Stomach (tissue), 9 donors: ENCODE results near the gene TBC1D10B. TPM values are rescaled to one million over a fixed set of nuclear protein-coding genes. Genes with fewer than 3 reads are reported as not detected.
A peak's percentile ranks its signal among the peaks of the same experiment; 100 is the strongest.

Experiments
- DNase-seq, 2 donors: peaks; one replicate each; pipeline versions ENCODE4 v3.0.0 to v3.0.0-alpha.2; 2013 to 2019
- H3K27ac ChIP-seq, 5 donors: fragments of 200-600 bp in 4 of 5; sonication (generic) in 4 of 5; one replicate each; pipeline ENCODE4 v1.5.1; 2013 to 2019; ENCODE audit warnings: mild to moderate bottlenecking in 1 of 5, moderate library complexity in 1 of 5
- H3K27me3 ChIP-seq, 3 donors: fragments of 200-600 bp; sonication (generic); one replicate each; pipeline ENCODE4 v1.5.1; 2017 to 2019; ENCODE audit warnings: mixed run types in 1 of 3
- H3K36me3 ChIP-seq, 4 donors: fragments of 200-600 bp; sonication (generic); 1 replicate in 3 of 4; 2 replicates in 1 of 4; pipeline ENCODE4 v1.5.1; 2016 to 2019
- H3K4me1 ChIP-seq, 4 donors: fragments of 200-600 bp; sonication (generic); one replicate each; pipeline ENCODE4 v1.5.1; 2016 to 2019
- H3K4me3 ChIP-seq, 4 donors: fragments of 200-600 bp; sonication (generic) in 3 of 4; one replicate each; pipeline ENCODE4 v1.5.1; 2016 to 2019; ENCODE audit warnings: mild to moderate bottlenecking in 1 of 4
- H3K9me3 ChIP-seq, 4 donors: fragments of 200-600 bp; sonication (generic); one replicate each; pipeline ENCODE4 v1.5.1; 2016 to 2019
- EP300 ChIP-seq: sonication (generic); formaldehyde crosslinking; IDR thresholded peaks from one replicate; pipeline ENCODE4 v1.6.1; 2017; ENCODE audit warnings: antibody characterized with exemption
- POLR2A ChIP-seq, 4 donors: fragments of 450-650 bp; IDR thresholded peaks; one replicate each; pipeline ENCODE4 v1.6.1; 2016; ENCODE audit warnings: antibody characterized with exemption in 4 of 4, control low read depth in 2 of 4, mild to moderate bottlenecking in 1 of 4, moderate library complexity in 1 of 4
- POLR2AphosphoS5 ChIP-seq, 3 donors: sonication (generic); formaldehyde crosslinking; IDR thresholded peaks; one replicate each; pipeline ENCODE4 v1.6.1; 2016; ENCODE audit warnings: antibody characterized with exemption in 3 of 3
- WGBS, 5 donors: extraction: QIAGEN DNeasy Blood & Tissue Kit in 3 of 5; methylation state at CpG; one replicate each; pipeline versions ENCODE4 v1.1.5 to v1.1.7; 2013 to 2018; 5-methylcytosine and 5-hydroxymethylcytosine counted together
- intact Hi-C: fragments of 100-400 bp; cut with DNase I; formaldehyde crosslinking; loops from one replicate; pipeline ENCODE4 v1.15.1; 2023; ENCODE audit warnings: low total_unique reads
- polyA plus RNA-seq, 3 donors: library from polyadenylated mRNA; stranded (reverse); fragments of 200-250 nt; gene quantifications; one replicate each; pipeline ENCODE4 v1.2.3, GENCODE V29; 2013
- total RNA-seq, 5 donors: library from RNA; depleted of rRNA; stranded (reverse); fragments of >200 nt; gene quantifications; one replicate each; pipeline versions ENCODE4 v1.1.0 to v1.2.3, GENCODE V29; 2014 to 2016
- TF ChIP-seq, protein P1 (sequence below), 7 experiments: fragments of 450-650 bp in 4 of 7; fragments of 200-600 bp in 3 of 7; sonication (generic) in 3 of 7; IDR thresholded peaks; one replicate each; pipeline ENCODE4 v1.5.1; 2016 to 2019; ENCODE audit warnings: antibody characterized with exemption in 7 of 7, control low read depth in 2 of 7, mild to moderate bottlenecking in 1 of 7
- donor health status: healthy with polysubstance abuse.
- donor health status: Bipolar disorder and iron deficiency.
- donor health status: healthy.

TBC1D10B gene
- total and polyA plus RNA-seq, 8 donors, result 20.5 to 89.2 (median 27.1) TPM

DNA sequence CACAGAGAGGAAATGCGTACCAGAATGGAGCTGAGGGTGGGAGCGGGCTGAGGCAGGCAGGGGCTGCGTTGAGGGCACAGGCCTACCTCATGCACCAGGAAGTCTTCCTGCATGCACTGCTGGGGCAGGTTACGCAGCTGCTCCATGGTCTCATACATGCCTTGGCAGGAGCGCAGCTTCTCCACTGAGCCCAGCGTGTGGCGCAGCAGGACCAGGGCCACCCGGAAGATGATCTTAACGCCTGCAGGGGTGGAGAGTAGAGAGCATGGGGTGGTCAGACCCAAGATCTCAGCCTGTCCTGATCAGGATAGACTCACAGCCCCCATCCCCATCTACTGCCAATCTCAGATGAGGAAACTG lies 11.7 kb downstream of the TBC1D10B start:
- no peak overlapping the region for H3K4me3 ChIP-seq
- no peak overlapping the region for H3K27ac ChIP-seq
- peaks cover 41 to 71% (median 69%) of the 10 kb centered on the region in 4 donors for H3K36me3 ChIP-seq
- no peaks in the 10 kb centered on the region for H3K27me3 ChIP-seq
- no peak for DNase-seq
- WGBS, 5 donors, result 89 to 95% (median 91%) methylated on average over 9 of the region's 9 CpGs
- H3K4me1 ChIP-seq, result peaks cover 28 to 40% (median 33%) of the 10 kb centered on the region in 4 donors
- no peaks in the 10 kb centered on the region for H3K9me3 ChIP-seq
- intact Hi-C loops, result no loop called here
- TF ChIP-seq, protein P1, sequence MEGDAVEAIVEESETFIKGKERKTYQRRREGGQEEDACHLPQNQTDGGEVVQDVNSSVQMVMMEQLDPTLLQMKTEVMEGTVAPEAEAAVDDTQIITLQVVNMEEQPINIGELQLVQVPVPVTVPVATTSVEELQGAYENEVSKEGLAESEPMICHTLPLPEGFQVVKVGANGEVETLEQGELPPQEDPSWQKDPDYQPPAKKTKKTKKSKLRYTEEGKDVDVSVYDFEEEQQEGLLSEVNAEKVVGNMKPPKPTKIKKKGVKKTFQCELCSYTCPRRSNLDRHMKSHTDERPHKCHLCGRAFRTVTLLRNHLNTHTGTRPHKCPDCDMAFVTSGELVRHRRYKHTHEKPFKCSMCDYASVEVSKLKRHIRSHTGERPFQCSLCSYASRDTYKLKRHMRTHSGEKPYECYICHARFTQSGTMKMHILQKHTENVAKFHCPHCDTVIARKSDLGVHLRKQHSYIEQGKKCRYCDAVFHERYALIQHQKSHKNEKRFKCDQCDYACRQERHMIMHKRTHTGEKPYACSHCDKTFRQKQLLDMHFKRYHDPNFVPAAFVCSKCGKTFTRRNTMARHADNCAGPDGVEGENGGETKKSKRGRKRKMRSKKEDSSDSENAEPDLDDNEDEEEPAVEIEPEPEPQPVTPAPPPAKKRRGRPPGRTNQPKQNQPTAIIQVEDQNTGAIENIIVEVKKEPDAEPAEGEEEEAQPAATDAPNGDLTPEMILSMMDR (IDR thresholded peaks at IDR 0.05), result no peak
- TF ChIP-seq POLR2AphosphoS5 (IDR thresholded peaks at IDR 0.05) (no peak), EP300 (no peak), POLR2A (IDR thresholded peaks at IDR 0.05) (no peak)

DNA sequence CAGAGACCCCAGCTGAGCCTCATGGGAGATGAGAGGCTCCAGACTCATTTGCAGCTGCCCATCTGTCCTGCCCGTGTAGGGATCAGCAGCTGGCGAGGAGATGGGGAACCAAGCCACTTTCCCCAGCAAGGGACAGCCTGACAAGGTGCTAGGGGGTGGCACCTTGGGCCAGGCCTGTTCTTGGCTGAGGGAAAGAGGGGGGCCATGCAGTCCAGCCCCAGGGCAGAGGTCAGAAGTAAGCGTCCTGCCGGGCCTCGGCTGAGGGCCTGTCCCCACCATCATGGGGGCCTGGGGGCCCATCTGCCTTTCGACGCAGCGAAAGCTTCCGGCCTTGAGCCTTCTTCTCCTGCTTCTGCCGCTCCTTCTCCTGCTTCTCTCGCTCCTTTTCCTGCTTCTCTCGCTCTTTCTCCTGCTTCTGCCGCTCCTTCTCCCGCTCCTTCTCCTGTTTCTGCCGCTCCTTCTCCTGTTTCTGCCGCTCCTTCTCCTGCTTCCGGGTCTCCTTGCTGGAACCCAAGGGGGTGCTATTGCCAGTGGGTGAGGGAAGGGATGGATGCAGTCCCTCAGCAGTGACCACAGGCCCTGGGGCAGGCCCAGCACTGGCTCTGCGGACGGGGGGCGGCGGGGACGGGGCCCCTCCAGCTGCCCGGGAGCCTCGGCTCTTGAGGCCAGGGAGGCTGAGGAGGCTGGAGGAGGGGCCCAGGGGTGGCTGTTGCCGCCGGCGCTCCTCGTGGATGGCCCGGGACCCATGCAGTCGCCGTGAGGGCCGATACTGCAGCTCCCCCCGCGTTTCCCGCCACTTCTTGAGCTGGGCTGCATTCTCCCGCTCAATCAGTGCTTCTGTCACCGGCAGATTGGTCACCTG lies 12.3 kb downstream of the TBC1D10B start:
- Histone ChIP-seq H3K27me3 (no peaks in the 10 kb centered on the region), H3K27ac (peak overlapping the region in 3 of 5 donors; percentile 50 to 97 (median 97)), H3K36me3 (peaks cover 47 to 71% (median 69%) of the 10 kb centered on the region in 4 donors), H3K9me3 (no peaks in the 10 kb centered on the region), H3K4me1 (peaks cover 34 to 46% (median 39%) of the 10 kb centered on the region in 4 donors), H3K4me3 (no peak overlapping the region)
- intact Hi-C loops, result no loop called here
- DNase-seq, result no peak
- WGBS, 5 donors, result 80 to 85% (median 80%) methylated on average over 25 to 37 of the region's 37 CpGs
- TF ChIP-seq POLR2A (IDR thresholded peaks at IDR 0.05) (no peak), EP300 (no peak), POLR2AphosphoS5 (IDR thresholded peaks at IDR 0.05) (no peak)
- TF ChIP-seq, protein P1 (IDR thresholded peaks at IDR 0.05), result no peak

DNA sequence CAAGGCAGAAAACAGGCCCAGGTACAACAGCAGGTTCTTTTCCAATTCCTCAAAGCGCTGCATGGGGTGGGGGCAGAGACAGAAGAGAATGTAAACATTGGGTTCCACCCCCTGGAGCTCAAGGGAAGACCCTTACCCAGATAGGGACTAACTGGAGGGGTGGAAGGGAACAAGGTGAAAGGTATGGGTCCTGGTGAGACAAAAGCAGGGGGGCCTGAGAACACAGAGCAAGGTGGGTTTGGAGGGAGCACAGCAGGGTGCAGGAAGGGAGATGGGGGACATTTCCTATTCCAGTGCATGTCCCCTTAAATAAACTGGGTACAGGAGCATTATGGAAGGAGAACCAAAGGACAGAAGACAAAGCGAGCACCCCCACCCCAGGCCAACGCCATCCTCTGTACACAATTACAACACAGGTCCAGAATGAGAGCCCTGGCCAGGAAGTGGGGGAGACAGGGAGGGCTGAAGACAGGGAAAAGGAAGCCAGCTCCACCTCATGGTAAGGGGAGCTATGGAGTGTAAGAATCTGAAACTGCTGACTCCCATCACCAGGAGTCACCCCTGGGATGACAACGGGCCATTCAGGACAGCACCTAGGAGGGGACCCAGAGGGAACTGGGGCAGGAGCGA lies 13.1 kb downstream of the TBC1D10B start:
- no peaks in the 10 kb centered on the region for H3K27me3 ChIP-seq
- peaks cover 49 to 71% (median 69%) of the 10 kb centered on the region in 4 donors for H3K36me3 ChIP-seq
- DNase-seq, result no peak
- intact Hi-C loops, result no loop called here
- TF ChIP-seq POLR2AphosphoS5 (IDR thresholded peaks at IDR 0.05) (no peak), EP300 (no peak)
- peak overlapping the region in 4 of 5 donors; percentile 95 to 98 (median 97) for H3K27ac ChIP-seq
- peaks cover 41 to 53% (median 47%) of the 10 kb centered on the region in 4 donors for H3K4me1 ChIP-seq
- no peaks in the 10 kb centered on the region for H3K9me3 ChIP-seq
- H3K4me3 ChIP-seq, result no peak overlapping the region
- 59 to 79% (median 63%) methylated on average over 5 of the region's 5 CpGs for WGBS, 5 donors

DNA sequence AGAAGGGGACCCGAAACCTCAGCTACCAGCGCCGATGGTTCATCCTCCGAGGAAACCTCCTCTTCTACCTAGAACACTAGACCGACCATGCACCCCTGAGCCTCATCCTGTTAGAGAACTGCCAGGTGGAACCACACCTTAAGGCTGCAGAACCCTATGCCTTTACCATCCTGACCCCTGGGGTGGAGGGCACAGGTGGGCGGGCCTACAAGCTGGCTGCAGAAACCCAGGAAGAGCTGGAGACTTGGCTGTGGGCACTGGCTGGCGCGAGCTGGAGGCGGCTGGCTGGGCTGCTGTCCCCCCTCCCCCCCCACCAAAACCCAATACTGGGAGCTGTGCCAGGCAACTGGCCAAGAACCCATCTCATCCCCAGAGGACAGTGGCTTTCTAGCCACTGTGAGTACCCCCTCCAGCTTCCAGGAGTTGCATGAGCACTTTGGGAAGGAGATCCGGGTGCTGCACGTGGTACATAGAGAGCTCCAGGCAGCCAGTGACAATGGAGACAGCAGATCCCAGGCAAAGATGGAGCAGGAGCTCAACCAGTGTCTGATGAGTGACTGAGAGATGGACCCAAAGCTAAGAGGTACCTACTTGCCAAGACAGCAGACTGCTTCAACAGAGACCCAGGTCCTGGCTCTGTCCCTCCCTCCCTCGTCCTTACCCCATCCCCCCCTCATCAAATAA lies 13.8 kb downstream of the TBC1D10B start:
- H3K27me3 ChIP-seq, result no peaks in the 10 kb centered on the region
- WGBS, 5 donors, result 39 to 64% (median 49%) methylated on average over 8 to 12 of the region's 12 CpGs
- H3K4me3 ChIP-seq, result peak overlapping the region; percentile 82 to 92 (median 88)
- no peak for TF ChIP-seq POLR2A (IDR thresholded peaks at IDR 0.05)
- TF ChIP-seq POLR2AphosphoS5 (IDR thresholded peaks at IDR 0.05), result no peak
- H3K9me3 ChIP-seq, result no peaks in the 10 kb centered on the region
- intact Hi-C loops, result no loop called here
- DNase-seq, result peak in 1 of 2 donors; percentile 34
- peaks cover 48 to 60% (median 53%) of the 10 kb centered on the region in 4 donors for H3K4me1 ChIP-seq
- H3K27ac ChIP-seq, result peak overlapping the region; percentile 95 to 98 (median 97)
- H3K36me3 ChIP-seq, result peaks cover 44 to 71% (median 69%) of the 10 kb centered on the region in 4 donors

DNA sequence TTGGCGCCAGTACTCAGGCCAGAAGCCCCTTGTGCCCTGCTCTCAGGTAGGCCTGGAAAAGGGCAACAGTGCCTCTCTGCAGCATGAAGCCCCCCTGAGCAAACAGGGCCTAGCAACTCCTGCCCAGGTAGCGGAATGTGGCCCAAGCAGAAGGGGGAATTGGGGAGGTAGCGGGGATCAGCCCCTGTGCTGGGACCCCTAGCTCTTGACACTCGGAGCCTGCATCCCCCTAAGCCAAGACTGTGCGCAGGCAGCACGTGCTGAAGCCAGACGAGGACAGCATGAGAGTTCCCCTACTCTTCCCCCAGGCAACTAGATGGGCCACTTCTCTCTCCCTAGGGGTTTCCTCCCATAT lies 14.4 kb downstream of the TBC1D10B start:
- H3K9me3 ChIP-seq, result no peaks in the 10 kb centered on the region
- 32 to 55% (median 41%) methylated on average over 5 to 7 of the region's 7 CpGs for WGBS, 5 donors
- no peaks in the 10 kb centered on the region for H3K27me3 ChIP-seq
- TF ChIP-seq POLR2A (IDR thresholded peaks at IDR 0.05), result no peak
- TF ChIP-seq POLR2AphosphoS5 (IDR thresholded peaks at IDR 0.05), result no peak
- no peak for TF ChIP-seq EP300
- TF ChIP-seq, protein P1 (IDR thresholded peaks at IDR 0.05), result no peak
- peak overlapping the region; percentile 82 to 92 (median 88) for H3K4me3 ChIP-seq
- H3K36me3 ChIP-seq, result peaks cover 45 to 71% (median 70%) of the 10 kb centered on the region in 4 donors
- intact Hi-C loops, result no loop called here
- H3K4me1 ChIP-seq, result peaks cover 49 to 66% (median 57%) of the 10 kb centered on the region in 4 donors
- no peak for DNase-seq
- H3K27ac ChIP-seq, result peak overlapping the region; percentile 95 to 98 (median 97)
